HG02623 (cell line): Measurements from ENCODE around the gene ARHGEF5.
"Not testable (repeated sequence)": the region's sequence is repeated elsewhere in the genome, so short reads cannot be mapped to it uniquely, and the experiment has no call there.

Experiments
- ATAC-seq: cut with Tn5 transposase; IDR thresholded peaks from one replicate; pipeline ENCODE4 v1.9.1; 2021; ENCODE audit warnings: moderate library complexity; ENCODE audit not compliant: unreplicated experiment

Gene ARHGEF5

GRCh38 chr7:144355176-144355822, at the start of gene ARHGEF5:
TSS of gene ARHGEF5 (plus strand) at chr7:144355402. CDS start at chr7:144362670, 7,268 bp downstream.
- ATAC-seq = peak; percentile 70

DNA sequence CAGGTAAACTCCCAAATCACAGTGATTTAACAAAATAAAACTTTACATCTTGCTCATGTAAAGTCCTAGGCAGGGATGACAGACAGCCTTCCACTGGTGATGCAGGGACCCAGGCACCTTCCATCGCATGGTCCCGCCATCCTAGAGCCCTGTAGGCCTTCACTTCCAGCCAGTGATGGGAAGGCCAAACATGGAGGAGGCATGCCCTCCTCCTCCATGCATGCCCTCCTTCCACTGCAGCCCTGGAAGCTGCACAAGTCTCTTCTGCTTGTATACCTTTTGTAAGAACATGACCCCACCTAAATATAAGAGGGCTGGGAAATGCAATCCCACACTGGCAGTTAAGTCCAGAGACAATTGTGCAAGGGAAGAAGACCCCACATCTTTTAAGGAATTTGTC, 45.5 kb upstream of the ARHGEF5 start:
- ATAC-seq = not testable (repeated sequence)

DNA sequence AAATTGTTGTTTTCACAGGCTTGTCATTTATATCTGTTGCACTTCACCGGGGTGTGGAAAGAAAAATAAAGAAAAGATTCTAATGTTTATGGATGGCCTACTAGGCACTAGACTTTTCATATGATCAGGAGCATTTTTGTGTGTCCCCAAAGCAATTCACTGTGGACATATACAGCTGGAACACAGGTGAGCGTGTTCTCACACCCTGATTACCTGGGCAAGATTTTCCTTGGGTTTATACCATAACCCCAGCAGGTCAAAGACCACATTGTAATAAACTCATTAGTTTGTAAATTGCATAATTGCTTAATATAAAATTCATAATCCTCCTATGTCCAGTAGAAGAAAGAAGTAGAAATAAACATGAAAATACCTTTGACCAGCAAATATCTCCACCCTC, 44.0 kb upstream of the ARHGEF5 start:
- not testable (repeated sequence) for ATAC-seq

GRCh38 chr7:144311872-144312469, 43.2 kb upstream of the ARHGEF5 start, which contains the start of gene OR2A1:
TSS of gene OR2A1 (plus strand) at chr7:144312419. CDS start at chr7:144318125, 5,706 bp downstream.
- ATAC-seq = not testable (repeated sequence)

DNA sequence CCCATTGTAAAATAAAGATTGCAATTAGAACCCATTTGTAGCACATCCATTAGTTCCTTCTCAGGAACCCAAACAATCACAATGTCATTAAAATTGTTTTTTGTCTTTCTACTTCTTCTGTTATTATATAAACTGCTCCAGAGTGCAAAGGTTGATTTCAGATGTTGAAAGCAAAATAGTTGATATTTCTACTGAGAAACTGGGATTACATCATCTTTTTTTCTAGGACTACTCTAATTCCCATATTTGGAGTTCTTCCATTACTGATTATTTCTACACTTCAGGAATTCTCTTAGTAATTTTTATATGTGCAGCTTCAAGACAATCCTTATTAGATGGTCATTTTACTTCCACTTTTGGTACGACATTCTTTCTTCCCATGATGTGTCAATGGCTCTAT, 37.7 kb upstream of the ARHGEF5 start:
- ATAC-seq = not testable (repeated sequence)

- ATAC-seq = not testable (repeated sequence)
Measured at GRCh38 chr7:144319547-144319946, 35.7 kb upstream of the ARHGEF5 start.

DNA sequence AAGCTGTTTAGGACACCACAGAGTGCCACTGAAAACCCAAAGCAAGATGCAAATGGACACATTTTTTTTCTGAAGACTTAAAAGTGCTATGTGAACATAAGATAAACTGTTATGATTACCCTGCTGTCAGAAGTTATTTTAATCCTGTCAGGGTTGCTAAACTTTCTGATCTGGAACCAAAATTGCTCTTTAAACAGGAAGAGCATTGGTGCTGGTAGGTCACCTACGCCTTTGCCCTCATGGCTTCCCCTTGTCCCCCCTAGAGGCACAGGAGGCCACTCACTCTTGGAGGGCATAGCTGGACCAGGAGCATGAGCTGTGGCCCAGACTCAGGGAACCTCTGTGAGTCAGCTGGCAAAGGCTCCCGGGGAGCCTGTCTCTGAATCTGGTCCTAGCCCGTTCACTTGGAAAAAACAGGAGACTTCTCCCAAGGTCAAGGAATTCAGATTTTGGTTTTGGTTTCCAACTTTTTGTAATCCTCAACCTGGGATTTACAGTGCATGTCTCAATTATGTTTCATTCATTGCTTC, 33.5 kb upstream of the ARHGEF5 start:
- ATAC-seq = not testable (repeated sequence)

- ATAC-seq = not testable (repeated sequence)
Measured at GRCh38 chr7:144323359-144323758, 31.8 kb upstream of the ARHGEF5 start.

DNA sequence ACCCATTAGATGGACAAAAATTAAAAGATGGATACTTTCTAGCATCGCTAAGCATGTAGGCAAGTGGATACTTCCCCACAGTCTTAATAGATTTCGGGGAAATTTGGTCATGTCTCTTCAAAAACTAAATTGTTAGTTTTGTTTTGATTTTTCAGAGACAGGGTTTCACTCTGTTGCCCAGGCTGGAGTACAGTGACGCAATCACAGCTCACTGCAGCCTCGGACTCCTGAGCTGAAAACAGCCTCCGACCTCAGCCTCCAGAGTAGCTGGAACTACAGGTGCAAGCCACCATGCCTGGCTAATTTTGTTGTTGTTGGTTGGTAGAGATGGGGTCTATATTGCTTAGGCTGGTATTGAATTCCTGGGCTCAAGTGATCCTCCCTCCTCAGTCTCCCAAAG, 29.3 kb upstream of the ARHGEF5 start:
- ATAC-seq = not testable (repeated sequence)

- not testable (repeated sequence) for ATAC-seq
Measured at GRCh38 chr7:144330044-144330443, 25.2 kb upstream of the ARHGEF5 start.

GRCh38 chr7:144331221-144331995, 23.8 kb upstream of the ARHGEF5 start:
- not testable (repeated sequence) for ATAC-seq

DNA sequence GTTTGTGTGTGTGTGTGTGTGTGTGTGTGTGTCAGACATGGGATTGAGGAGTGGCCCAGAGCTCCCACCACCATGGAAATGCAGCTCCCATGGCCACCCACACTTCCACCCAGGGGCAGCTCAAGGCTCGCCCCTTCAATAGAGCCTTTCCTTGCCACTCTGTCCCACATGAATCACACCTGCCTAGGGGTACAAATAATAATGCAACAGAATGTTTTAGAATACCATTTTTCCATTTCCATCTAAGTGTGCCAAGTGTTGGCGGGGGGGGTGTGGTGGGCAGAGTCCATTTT, 23.3 kb upstream of the ARHGEF5 start:
- ATAC-seq = not testable (repeated sequence)

DNA sequence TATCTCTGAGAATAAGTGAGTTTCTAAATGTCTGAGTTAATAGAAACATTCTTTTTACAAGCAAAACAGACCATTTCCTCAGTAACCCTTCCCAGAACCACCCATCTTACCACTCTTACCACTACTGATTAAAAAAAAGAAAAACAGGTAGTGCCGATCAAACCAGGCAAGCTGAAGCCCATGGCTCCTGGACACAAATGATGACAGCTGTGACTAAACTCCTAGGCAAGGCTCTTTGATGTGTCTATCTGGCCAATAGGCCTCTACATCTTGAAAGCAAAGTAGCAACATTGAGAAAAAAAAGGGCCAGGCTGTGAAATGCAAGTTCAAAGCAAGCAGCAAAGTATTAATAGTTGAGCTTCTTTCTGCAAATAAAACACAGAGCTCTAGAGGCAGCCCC, 6.6 kb upstream of the ARHGEF5 start:
- peak; percentile 29 for ATAC-seq

- ATAC-seq = not testable (repeated sequence)
Measured at GRCh38 chr7:144351667-144352066, 3.5 kb upstream of the ARHGEF5 start.

DNA sequence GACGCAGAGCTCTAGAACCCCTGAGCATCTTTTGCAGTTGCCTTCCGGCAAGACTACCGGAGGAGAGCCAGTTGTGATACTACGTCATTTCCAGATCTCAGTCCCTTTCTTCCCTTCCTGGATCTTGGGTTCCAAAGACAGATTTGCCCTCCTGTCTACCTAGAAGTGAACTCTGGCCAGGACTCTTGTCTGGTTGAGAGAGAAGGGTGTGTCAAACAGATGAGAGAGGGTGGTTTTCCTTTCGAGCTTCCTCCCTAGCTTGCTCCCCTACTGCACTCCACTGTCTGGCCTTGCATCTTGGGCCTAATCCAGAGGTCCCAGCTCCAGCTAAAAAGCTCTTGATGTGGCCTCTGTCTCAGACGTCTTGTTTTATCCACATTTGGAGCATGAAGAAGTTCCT, 983 bp downstream of the ARHGEF5 start:
- not testable (repeated sequence) for ATAC-seq

DNA sequence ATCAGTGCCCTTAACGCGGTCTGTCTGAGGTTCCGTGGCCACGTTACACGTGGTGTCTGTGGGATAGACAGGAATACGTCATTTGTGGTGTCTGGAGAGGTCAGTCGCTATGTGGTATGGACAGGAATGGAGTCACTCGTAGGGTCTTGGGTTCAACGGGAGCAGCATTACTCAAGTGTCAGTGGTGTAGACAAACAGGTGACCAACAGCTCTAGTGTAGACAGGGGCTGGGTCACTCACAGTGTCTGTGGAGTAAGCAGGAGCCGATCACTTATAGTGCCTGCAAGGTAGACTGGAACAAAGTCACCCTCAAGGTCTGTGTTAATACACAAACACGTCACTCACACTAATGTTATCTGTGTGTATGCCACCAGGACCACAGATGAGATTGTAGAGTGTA, 1.7 kb downstream of the ARHGEF5 start:
- ATAC-seq = not testable (repeated sequence)

GRCh38 chr7:144362061-144362460, 6.9 kb downstream of the ARHGEF5 start:
- not testable (repeated sequence) for ATAC-seq

- not testable (repeated sequence) for ATAC-seq
Measured at GRCh38 chr7:144365523-144365922, 10.3 kb downstream of the ARHGEF5 start.

GRCh38 chr7:144367250-144367649, 12.0 kb downstream of the ARHGEF5 start:
- ATAC-seq = not testable (repeated sequence)

DNA sequence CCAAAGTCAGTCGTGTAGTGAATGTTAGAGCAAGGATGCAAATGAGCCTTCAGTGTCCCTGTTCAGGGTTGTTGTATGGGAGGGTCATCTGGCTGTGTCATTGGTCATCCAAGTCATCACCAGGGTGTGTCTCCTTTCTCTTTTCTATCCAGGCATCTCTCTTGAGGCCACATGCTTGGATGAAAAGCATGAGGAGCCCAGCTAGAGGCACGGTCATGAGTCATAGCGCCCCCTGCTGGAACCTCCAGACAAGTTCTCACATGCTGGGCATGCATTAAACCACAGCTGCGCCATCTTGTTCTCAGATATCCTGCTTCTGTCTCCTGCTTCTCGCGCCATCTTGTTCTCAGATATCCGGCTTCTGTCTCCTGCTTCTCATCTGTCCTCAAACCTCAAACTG, 14.0 kb downstream of the ARHGEF5 start:
- not testable (repeated sequence) for ATAC-seq

GRCh38 chr7:144378651-144379050, 23.4 kb downstream of the ARHGEF5 start:
- ATAC-seq = no peak
